Activated CD4-positive, alpha-beta T cell treated with anti-CD3 and anti-CD28 coated beads, Interleukin-2, Interleukin-6, amounts not matched to agents 100 ng/mL and 50 ng/mL, durations not matched to agents 16 hours and 8 hours (primary cell): ENCODE results near the gene SNX18.

Source experiments
- DNase-seq: peaks from one replicate; pipeline ENCODE4 v3.0.0-alpha.2; 2020

The SNX18 gene

DNA sequence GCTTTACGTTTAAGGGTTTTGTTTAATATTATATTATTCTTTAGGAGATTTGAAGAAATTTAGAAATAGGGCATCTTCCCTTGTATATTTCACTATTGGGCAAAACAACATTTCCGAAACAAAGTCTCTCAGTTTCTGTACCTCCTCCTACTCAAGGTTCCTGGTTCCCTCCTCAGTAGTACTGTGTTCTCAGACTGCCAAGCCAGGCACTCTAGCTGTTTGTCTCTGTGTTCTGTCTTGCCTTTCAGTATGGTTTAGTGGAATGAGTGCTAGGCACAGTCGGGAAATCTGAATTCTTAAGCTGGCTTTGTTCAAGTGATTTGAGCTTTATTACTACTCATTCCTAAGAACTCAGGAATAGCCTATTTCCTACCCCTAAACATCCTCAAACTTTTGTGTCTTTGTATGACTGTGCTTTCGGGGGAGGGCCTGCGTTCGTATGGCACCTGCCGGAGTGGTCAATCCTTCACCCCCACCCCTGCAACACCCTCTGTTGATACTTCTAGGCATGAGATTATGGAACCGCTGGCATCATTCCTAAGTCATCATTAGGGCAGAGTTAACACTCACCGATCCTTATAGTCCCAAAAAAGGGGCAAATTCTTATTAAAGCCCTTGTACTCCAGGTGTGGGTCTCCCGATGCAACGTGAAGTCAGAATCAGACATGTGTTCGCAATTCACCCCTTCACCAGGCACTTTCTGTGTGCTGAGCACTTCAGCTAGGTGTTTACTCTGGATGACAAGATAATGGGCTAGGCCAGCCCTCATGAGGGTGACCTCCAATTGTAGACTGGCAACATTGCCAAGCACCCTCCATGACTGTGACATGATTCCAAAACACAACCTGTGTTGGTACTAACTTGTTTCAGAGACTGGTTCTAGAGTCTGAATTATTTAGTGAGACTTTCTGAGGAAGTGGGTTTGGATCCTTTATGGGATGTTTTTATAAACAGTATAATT lies 24.5 kb downstream of the SNX18 start:
- DNase-seq, result no peak

GRCh38 chr5:54544044-54544443 lies 26.5 kb downstream of the SNX18 start:
- DNase-seq, result no peak

DNA sequence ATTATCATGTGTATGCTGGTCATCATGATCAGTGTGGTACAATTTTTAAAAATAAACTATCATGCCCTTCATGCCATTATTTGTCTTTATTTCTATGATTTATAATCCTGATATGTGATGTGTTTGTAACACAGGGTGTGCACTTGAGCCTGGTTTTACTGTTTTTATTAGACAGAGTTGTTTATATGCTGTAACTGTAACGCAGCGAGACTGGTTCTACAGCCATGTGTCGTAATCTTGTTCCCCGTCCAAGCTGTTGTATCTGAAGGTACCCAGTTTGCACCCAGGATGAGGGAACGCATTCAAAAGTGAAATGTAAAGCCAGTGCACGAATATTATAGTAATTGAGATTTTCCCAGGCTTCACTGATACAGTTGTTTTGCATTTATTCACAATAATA lies 28.2 kb downstream of the SNX18 start:
- no peak for DNase-seq

DNA sequence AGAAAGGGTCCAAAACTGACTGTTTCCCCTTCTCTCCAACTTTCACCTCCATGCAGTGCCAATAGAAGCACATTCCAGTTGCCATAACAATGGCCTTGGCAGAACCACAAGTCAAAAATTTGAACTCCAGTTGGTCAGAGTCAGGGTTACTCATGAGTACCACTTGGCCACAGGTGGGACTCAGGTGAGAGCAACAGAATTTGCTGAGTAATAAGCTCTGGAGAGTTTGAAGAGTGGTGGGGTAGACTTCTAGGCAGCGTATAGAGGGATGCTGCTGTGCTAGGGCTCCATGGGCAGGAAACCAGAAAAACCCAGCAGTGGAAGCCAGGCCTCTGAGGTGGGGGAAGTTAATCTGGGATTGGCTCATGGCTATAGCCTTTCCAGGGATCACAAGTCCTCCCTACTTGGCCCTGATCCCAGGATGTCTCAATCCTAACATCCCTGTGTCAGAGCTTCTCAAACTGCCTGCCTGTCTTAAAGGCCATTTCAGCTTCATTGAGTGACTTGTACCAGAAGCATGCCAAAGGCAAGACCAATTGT lies 30.2 kb downstream of the SNX18 start:
- DNase-seq, result no peak

DNA sequence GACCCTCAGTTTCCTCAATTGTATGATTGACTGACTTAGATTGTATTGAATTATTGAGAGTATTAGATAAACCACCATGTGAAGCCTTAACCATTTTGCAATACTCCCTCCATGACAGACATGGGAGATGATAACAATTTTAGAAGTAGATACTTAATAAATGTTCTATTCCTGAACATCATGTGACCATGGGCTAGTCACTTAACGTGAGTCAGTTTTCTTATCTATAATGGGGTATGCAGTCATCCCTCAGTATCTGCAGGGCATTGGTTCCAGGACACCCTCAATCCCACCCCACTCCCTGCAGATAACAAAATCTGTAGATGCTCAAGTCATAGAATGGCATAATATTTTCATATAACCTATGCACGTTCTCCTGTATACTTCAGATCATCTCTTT lies 31.0 kb downstream of the SNX18 start:
- DNase-seq, result no peak

- no peak for DNase-seq
Observed at GRCh38 chr5:54551292-54551691, 33.7 kb downstream of the SNX18 start.

GRCh38 chr5:54551926-54552325 lies 34.4 kb downstream of the SNX18 start:
- no peak for DNase-seq

DNA sequence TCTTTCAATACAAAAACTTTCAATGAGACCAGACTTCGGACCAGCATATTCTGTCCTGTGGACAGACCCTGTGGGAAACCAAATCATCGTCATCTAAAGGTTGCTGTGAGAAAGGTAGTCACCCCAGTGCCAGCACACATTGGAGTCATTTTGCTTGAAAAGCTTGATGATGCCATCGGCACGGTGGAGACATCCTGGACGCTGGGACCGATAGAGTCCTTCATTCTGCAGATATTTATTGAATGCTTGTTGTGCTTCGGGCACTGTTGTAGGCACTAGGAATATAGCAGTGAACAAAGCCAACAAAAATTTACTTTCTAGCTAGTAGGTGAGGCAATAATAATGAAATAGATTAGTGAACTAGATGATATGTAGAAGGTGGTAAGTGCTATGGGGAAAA lies 34.9 kb downstream of the SNX18 start:
- DNase-seq, result no peak

GRCh38 chr5:54553659-54554207 lies 36.2 kb downstream of the SNX18 start:
- no peak for DNase-seq

DNA sequence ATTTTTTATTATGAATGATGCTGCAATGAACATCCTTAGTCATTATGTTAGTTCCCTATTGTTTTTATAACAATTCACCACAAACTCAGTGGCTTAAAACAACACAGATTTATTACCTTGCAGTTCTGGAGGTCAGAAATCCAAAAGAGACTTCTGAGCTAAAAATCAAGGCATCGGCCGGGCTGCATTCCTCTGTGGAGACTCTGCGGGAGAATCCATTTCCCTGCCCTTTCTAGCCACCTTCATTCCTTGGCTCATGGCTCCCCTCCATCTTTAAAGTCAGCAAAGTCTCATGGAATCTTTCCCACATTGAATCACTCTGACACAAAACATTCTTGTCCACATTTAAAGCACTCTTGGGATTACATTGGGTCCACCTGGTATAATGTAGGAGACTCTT lies 38.6 kb downstream of the SNX18 start:
- no peak for DNase-seq

DNA sequence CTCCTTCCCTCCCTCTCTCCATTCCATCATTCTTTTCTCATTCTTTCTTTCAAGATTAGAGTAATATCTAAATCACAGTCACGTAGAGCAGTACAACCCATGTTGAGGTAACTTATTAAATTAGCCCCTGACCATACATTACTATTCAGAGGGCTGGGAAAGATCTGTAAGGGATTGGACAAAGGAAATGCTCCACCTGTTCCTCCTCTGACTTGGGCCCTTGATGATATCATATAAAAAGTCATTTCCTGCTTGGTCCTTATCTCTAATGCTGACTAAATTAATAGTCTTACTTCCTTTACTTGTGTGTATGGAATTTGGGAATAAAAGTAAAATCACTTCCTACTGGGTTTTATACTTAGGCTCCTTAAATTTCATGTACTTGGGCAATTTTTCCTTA lies 40.8 kb downstream of the SNX18 start:
- DNase-seq, result no peak

DNA sequence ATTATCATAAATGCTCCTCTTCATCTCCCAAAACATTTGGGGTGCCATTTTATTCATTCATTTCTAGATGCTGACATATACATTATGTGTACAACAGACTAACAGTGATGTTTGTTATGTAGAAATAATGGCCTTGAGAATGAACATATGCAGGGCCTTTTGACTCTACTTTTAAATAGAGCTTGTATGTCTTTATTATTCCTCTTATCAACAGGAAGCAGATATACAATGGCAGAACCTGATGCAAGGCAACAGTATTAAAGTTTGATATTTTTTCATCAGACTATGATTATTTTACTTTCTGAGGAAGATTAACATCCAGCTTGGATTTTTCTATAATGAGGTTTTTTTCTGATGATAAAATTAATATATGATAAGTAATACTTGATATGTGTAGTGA lies 44.1 kb downstream of the SNX18 start:
- no peak for DNase-seq

GRCh38 chr5:54563083-54563761 lies 45.7 kb downstream of the SNX18 start:
- no peak for DNase-seq

DNA sequence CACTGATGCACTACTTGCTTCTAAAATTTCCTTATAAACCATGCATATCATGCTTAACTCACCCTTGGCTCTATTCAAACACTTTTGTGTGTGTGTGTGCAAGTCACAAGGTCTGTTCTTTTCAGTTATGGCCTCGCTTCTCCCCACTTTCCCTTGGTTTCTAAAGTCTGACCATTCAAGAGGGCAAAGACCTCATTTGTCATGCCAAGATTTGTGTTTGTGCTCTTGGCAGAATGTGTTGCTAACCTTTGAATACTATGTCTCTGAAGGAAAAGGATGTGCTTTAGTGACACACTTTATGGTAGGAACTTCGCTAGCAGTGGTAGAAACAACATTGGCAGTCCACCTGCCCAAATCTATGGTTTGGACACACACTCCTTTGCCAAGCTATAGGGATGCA lies 50.4 kb downstream of the SNX18 start:
- no peak for DNase-seq

DNA sequence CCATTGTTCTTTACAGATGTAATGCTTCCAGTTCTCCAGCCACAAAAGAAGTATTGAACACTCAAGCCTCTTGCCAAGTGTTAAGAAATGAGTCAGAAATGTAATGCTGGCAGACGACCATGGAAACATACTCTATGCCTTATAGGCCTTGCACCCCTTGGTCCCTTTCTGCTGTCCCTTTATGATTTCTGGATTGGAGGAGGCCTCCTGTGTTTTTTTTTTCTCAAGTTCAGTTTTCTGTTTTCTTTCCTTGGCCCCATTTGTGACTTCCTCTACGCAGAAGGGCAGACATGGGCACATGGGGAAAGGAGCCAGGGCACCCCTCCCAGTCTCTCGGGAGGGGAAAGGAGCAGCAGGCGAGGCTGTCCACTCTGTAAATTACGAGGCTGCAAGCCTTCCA lies 53.4 kb downstream of the SNX18 start:
- DNase-seq, result no peak

DNA sequence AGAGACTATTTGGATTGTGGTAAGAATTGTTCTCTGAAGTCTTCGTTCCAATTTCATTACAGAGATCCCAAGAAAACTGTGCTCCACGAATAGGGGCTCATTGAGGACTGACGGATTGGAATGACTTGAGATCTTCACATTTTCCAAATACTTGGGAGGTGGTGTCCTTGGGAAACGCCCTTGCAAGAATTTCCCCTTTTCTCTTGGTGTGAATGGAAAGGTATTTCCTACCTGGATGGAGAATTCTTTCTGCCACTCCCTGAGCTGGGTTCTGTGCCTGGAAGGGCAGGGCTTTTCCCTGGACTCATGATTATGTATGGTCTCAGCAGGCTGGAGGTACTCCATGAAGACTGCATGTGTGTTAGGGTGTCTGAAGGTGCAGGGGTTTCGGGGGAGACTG lies 53.9 kb downstream of the SNX18 start:
- no peak for DNase-seq

- DNase-seq, result no peak
Observed at GRCh38 chr5:54573812-54574489, 56.4 kb downstream of the SNX18 start.

GRCh38 chr5:54577528-54577927 lies 60.0 kb downstream of the SNX18 start:
- no peak for DNase-seq

GRCh38 chr5:54577937-54578653 lies 60.5 kb downstream of the SNX18 start:
- no peak for DNase-seq

DNA sequence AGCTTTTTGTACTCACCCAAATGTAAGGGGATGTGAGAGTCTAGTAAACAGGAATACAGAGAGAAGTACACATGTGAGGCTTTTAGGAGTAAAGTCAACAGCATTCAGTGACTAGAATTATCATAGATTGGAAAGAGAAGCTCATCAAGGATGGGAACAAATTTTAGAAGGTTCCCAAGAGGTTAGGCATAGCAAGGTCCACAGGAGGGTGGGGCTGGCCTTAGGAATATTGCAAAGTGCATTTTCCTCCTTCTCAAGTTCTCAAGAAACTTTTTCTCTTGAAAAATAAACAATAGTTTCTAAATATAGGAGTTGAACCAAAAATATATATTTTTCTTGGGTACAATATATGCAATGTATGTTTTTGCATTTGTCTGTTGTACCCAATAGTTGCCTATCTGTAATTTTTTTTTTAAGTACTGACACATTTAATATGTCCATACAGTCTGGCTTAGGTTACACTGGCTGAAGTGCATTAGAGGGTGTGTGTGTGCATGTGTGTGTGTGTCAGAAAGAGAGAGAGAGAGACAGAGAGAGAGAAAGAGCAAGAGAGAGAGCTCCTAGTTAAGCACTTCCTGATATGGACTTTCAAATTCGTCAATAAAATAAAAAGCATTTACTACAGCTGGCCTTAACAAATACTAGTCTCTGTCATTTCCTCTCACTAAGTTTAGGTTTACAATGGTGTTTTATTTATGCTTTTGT lies 62.2 kb downstream of the SNX18 start:
- DNase-seq, result no peak

GRCh38 chr5:54580997-54581811 lies 63.6 kb downstream of the SNX18 start:
- DNase-seq, result no peak
